Breast epithelium (tissue), 3 donors: Measurements from ENCODE around the gene PROP1.
"Not testable (repeated sequence)": the region's sequence is repeated elsewhere in the genome, so short reads cannot be mapped to it uniquely, and the experiment has no call there.

ENCODE experiments used
- POLR2A ChIP-seq: fragments of 450-650 bp; IDR thresholded peaks from one replicate; pipeline ENCODE4 v1.6.1; 2016; ENCODE audit warnings: antibody characterized with exemption, mild to moderate bottlenecking, moderate library complexity
- POLR2AphosphoS5 ChIP-seq, 3 donors: sonication (generic); formaldehyde crosslinking; IDR thresholded peaks; one replicate each; pipeline ENCODE4 v1.6.1; 2017; ENCODE audit warnings: antibody characterized with exemption in 3 of 3
- TF ChIP-seq, protein P1 (sequence below), 3 donors: fragments of 450-650 bp; IDR thresholded peaks; one replicate each; pipeline ENCODE4 v1.5.1; 2016 to 2017; ENCODE audit warnings: antibody characterized with exemption in 3 of 3, mild to moderate bottlenecking in 3 of 3, moderate library complexity in 3 of 3

- TF ChIP-seq POLR2A; POLR2AphosphoS5 (IDR thresholded peaks at IDR 0.05): not testable (repeated sequence)
- TF ChIP-seq, protein P1, sequence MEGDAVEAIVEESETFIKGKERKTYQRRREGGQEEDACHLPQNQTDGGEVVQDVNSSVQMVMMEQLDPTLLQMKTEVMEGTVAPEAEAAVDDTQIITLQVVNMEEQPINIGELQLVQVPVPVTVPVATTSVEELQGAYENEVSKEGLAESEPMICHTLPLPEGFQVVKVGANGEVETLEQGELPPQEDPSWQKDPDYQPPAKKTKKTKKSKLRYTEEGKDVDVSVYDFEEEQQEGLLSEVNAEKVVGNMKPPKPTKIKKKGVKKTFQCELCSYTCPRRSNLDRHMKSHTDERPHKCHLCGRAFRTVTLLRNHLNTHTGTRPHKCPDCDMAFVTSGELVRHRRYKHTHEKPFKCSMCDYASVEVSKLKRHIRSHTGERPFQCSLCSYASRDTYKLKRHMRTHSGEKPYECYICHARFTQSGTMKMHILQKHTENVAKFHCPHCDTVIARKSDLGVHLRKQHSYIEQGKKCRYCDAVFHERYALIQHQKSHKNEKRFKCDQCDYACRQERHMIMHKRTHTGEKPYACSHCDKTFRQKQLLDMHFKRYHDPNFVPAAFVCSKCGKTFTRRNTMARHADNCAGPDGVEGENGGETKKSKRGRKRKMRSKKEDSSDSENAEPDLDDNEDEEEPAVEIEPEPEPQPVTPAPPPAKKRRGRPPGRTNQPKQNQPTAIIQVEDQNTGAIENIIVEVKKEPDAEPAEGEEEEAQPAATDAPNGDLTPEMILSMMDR (IDR thresholded peaks at IDR 0.05) = not testable (repeated sequence)
These were observed 48.1 kb downstream of the PROP1 start for GRCh38 chr5:177947912-177948311.
